ENCODE results near the gene GUCY1B1. TPM values are rescaled to one million over a fixed set of nuclear protein-coding genes. Genes with fewer than 3 reads are reported as not detected.
A peak's percentile ranks its signal among the peaks of the same experiment; 100 is the strongest.

The GUCY1B1 gene
- polyA plus RNA-seq, 1 of the 3 experiments (the other 2 are of a cell fraction): 0.38 TPM

- Histone ChIP-seq H4K20me1 (ENCODE audit: insufficient read depth) (no peaks in the 10 kb centered on the region), H3K27me3 (ENCODE audit: insufficient read depth) (peaks cover 7% of the 10 kb centered on the region; the same call in 1 of the 2 replicates), H2AFZ (ENCODE audit: low read depth) (peak overlapping the region; percentile 60; the same call in 1 of the 2 replicates), H3K4me3 (ENCODE audit: low read depth in 2 of 2, low read length in 1 of 2) (no peak overlapping the region), H3K9me3 (no peaks in the 10 kb centered on the region), H3K36me3 (replicated peaks in 1 of 2; ENCODE audit: control insufficient read depth in 1 of 2, insufficient read depth in 2 of 2, low read length in 1 of 2) (no peaks in the 10 kb centered on the region), H3K9ac (no peak overlapping the region), H3K4me2 (no peak overlapping the region), H3K4me1 (ENCODE audit: control insufficient read depth in 1 of 2, insufficient read depth in 2 of 2, low read depth in 1 of 2, low read length in 1 of 2) (peaks cover 3 to 4% of the 10 kb centered on the region in 2 experiments; a peak in 1 of 4 replicates), H3F3A (replicated peaks; ENCODE audit: insufficient read depth) (no peaks in the 10 kb centered on the region), H3K27ac (ENCODE audit: low read depth in 2 of 2, low read length in 1 of 2) (no peak overlapping the region), H3K79me2 (ENCODE audit: insufficient read depth) (no peaks in the 10 kb centered on the region), H3K9me2 (no peaks in the 10 kb centered on the region)
- ChIA-PET CTCF (interaction anchor here (1.1 to 4.0 kb wide), 9 partner anchors 10 to 407 kb away, joined by 3 to 28 read pairs (median 5); partner anchors contain the start of gene CTSO), POLR2A (no interaction called here)
- DNase-seq: no peak
- 58% methylated on average over 2 of the region's 2 CpGs for WGBS (ENCODE audit: low lambda C conversion rate)
- TF ChIP-seq TCF12 (IDR thresholded peaks at IDR 0.05) (no peak), SMC3 (IDR thresholded peaks at IDR 0.05; ENCODE audit: low read depth, low read length) (no peak), RXRA (IDR thresholded peaks at IDR 0.05; ENCODE audit: borderline replicate concordance, low read depth) (no peak), CTCF (IDR thresholded peaks at IDR 0.05) (no peak), MXI1 (IDR thresholded peaks at IDR 0.05; ENCODE audit: low read depth, low read length) (no peak), POLR2AphosphoS5 (IDR thresholded peaks at IDR 0.05; ENCODE audit: low read depth, low read length) (no peak), RCOR1 (IDR thresholded peaks at IDR 0.05; ENCODE audit: low read length) (no peak), ELF1 (IDR thresholded peaks at IDR 0.05) (no peak)
Observed at GRCh38 chr4:155811083-155811482, 52.3 kb downstream of the GUCY1B1 start.

GRCh38 chr4:155818639-155819038, 59.8 kb downstream of the GUCY1B1 start:
- no peaks in the 10 kb centered on the region for H3K36me3 ChIP-seq (replicated peaks in 1 of 2; ENCODE audit: control insufficient read depth in 1 of 2, insufficient read depth in 2 of 2, low read length in 1 of 2)
- H3F3A ChIP-seq (replicated peaks; ENCODE audit: insufficient read depth): no peaks in the 10 kb centered on the region
- ChIA-PET CTCF (interaction anchor here (1.5 kb wide), 1 partner anchor 134 kb away, joined by 6 read pairs; no protein-coding TSS in a partner anchor), POLR2A (no interaction called here)
- TF ChIP-seq USF2 (IDR thresholded peaks at IDR 0.05; ENCODE audit: borderline replicate concordance, low read depth, low read length) (no peak), REST (IDR thresholded peaks at IDR 0.05; ENCODE audit: low read depth, low read length) (no peak), TAF1 (IDR thresholded peaks at IDR 0.05; ENCODE audit: borderline replicate concordance, low read depth, low read length) (no peak), ELF1 (IDR thresholded peaks at IDR 0.05) (no peak), PBX3 (IDR thresholded peaks at IDR 0.05) (no peak), SMC3 (IDR thresholded peaks at IDR 0.05; ENCODE audit: low read depth, low read length) (no peak)
- no peak for DNase-seq
- no peak overlapping the region for H3K4me2 ChIP-seq
- 75% methylated on average over 2 of the region's 2 CpGs for WGBS (ENCODE audit: low lambda C conversion rate)
- no peaks in the 10 kb centered on the region for H3K9me3 ChIP-seq
- peaks cover 7% of the 10 kb centered on the region; the same call in 1 of the 2 replicates for H3K27me3 ChIP-seq (ENCODE audit: insufficient read depth)
- no peaks in the 10 kb centered on the region for H3K9me2 ChIP-seq
- H3K4me3 ChIP-seq (ENCODE audit: low read depth in 2 of 2, low read length in 1 of 2): no peak overlapping the region
- no peaks in the 10 kb centered on the region for H4K20me1 ChIP-seq (ENCODE audit: insufficient read depth)
- no peak overlapping the region for H3K27ac ChIP-seq (ENCODE audit: low read depth in 2 of 2, low read length in 1 of 2)
- H3K79me2 ChIP-seq (ENCODE audit: insufficient read depth): no peaks in the 10 kb centered on the region
- no peak overlapping the region for H3K9ac ChIP-seq
- peaks cover 0 to 4% of the 10 kb centered on the region in 2 experiments; a peak in 1 of 4 replicates for H3K4me1 ChIP-seq (ENCODE audit: control insufficient read depth in 1 of 2, insufficient read depth in 2 of 2, low read depth in 1 of 2, low read length in 1 of 2)
- no peak overlapping the region for H2AFZ ChIP-seq (ENCODE audit: low read depth)

Measured in SK-N-SH (cell line).